Large intestine (tissue), 12 donors: ENCODE measurements around the gene NAPB. TPM values are rescaled to one million over a fixed set of nuclear protein-coding genes. Genes with fewer than 3 reads are reported as not detected.
"Not testable (repeated sequence)": the region's sequence is repeated elsewhere in the genome, so short reads cannot be mapped to it uniquely, and the experiment has no call there.

Experiments used
- DNase-seq, 2 donors: peaks; one replicate each; pipeline versions ENCODE4 v3.0.0 to v3.0.0-alpha.2; 2013
- H3K27ac ChIP-seq: one replicate; pipeline ENCODE4 v1.5.1; 2013; ENCODE audit warnings: low read length
- H3K27me3 ChIP-seq: 2 replicates; pipeline ENCODE4 v1.6.1; 2013; ENCODE audit warnings: low read length; ENCODE audit not compliant: control insufficient read depth, insufficient read depth
- H3K36me3 ChIP-seq: 2 replicates; pipeline ENCODE4 v1.6.1; 2013; ENCODE audit warnings: low read length; ENCODE audit not compliant: control insufficient read depth, insufficient read depth
- H3K4me1 ChIP-seq: one replicate; pipeline ENCODE4 v1.6.1; 2013; ENCODE audit warnings: low read length; ENCODE audit not compliant: control insufficient read depth, insufficient read depth
- H3K4me3 ChIP-seq: one replicate; pipeline ENCODE4 v1.5.1; 2013; ENCODE audit warnings: low read length
- H3K9me3 ChIP-seq: one replicate; pipeline ENCODE4 v1.6.1; 2013; ENCODE audit warnings: mild to moderate bottlenecking, low read depth, low read length, moderate library complexity; ENCODE audit not compliant: control insufficient read depth
- WGBS: methylation state at CpG from one replicate; pipeline ENCODE4 v1.1.5; 2013; ENCODE audit warnings: low lambda C conversion rate; ENCODE audit not compliant: insufficient coverage; 5-methylcytosine and 5-hydroxymethylcytosine counted together
- long read RNA-seq, 11 donors: transcript quantifications; one replicate each; lab custom pipeline, GENCODE V29; 2026
- polyA plus RNA-seq: library from polyadenylated mRNA; unstranded; fragments of 120-200 nt; gene quantifications from one replicate; pipeline ENCODE4 v1.2.1, GENCODE V29; 2013

The NAPB gene
- polyA plus RNA-seq, result 19.9 TPM
- long read RNA-seq, donor 1, partial matches to known transcripts, result 0 of 1 reads
- long read RNA-seq, donor 1, other reads (novel, unspliced or antisense), result 0 of 1 reads
- long read RNA-seq, donor 2, partial matches to known transcripts, result 9 of 11 reads
- long read RNA-seq, donor 2, other reads (novel, unspliced or antisense), result 0 of 11 reads
- long read RNA-seq, donor 3, partial matches to known transcripts, result 0 of 2 reads
- long read RNA-seq, donor 3, other reads (novel, unspliced or antisense), result 0 of 2 reads
- long read RNA-seq, donor 4, result 0 reads
- long read RNA-seq, donor 5, partial matches to known transcripts, result 0 of 4 reads
- long read RNA-seq, donor 5, other reads (novel, unspliced or antisense), result 0 of 4 reads
- long read RNA-seq, donor 6, partial matches to known transcripts, result 0 of 4 reads
- long read RNA-seq, donor 6, other reads (novel, unspliced or antisense), result 0 of 4 reads
- long read RNA-seq, donor 7, transcript NAPB-201 (11 exons, 3,837 nt), result major isoform, 5 of 8 reads
- long read RNA-seq, donor 7, partial matches to known transcripts, result 0 of 8 reads
- long read RNA-seq, donor 7, other reads (novel, unspliced or antisense), result 0 of 8 reads
- long read RNA-seq, donor 8, partial matches to known transcripts, result 0 of 3 reads
- long read RNA-seq, donor 8, other reads (novel, unspliced or antisense), result 0 of 3 reads
- long read RNA-seq, donor 9, partial matches to known transcripts, result 0 of 4 reads
- long read RNA-seq, donor 9, other reads (novel, unspliced or antisense), result 0 of 4 reads
- long read RNA-seq, donor 10, partial matches to known transcripts, result 0 of 3 reads
- long read RNA-seq, donor 10, other reads (novel, unspliced or antisense), result 0 of 3 reads
- long read RNA-seq, donor 11, partial matches to known transcripts, result 0 of 1 reads
- long read RNA-seq, donor 11, other reads (novel, unspliced or antisense), result 0 of 1 reads

DNA sequence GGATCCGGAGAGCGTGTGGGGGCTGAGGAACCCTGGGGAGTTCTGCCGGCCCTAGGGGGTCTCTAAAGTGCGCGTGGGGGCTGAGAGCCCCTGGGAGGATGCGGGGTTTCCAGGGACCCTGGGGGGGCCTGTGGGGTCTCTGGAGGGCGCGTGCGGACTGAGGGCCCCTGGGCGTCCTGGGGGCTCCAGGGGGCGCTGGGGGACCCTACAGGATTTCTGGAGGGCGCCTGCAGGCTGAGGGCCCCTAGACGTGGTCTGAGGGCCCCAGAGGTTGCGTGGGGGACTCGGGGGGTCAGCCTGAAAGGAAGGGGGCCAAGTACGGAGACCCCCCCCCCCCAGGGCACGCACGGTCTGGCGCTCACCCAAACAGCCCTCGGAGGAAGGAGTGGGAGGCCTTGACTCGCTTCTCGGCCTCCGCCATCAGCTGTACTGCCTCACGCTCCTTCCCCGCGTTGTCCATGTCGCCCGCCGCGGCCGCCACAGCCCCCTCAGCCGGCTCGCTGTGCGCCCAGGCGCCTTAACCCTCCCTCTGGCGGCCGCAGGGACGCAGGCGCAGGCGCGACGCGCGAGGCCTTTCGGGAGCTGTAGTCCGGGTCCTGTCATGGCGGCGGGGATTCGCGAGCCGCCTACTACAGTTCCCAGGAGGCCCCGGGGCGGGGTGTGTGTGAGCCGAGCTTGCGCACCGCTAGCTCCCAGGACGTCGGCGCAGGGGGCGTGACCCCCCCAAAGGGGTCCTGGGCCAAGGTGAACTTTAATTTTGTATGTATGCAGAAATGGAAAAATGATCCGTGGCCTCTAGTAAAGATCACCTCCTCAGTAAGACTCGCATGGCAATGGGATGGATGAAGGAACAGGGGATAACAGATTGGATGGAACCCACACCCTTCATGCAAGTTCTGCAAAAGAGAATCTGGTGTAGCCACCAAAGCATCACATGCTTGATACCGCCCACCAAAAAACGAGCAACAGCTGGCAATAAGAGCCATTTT is at the start of gene NAPB:
NAPB (minus strand) TSS at position 546 of the 989 bp plus-strand sequence; CDS start at position 460, 86 bp downstream.
- Histone ChIP-seq H3K4me3 (peak within 1 kb of the TSS; percentile 94), H3K27ac (peak within 1 kb of the TSS; percentile 5), H3K4me1 (peaks cover 6% of the 10 kb centered on the region), H3K27me3 (no peaks in the 10 kb centered on the region), H3K36me3 (no peaks in the 10 kb centered on the region), H3K9me3 (no peaks in the 10 kb centered on the region)
- WGBS, result 0% methylated on average over 2 of the region's 64 CpGs
- DNase-seq, result peak; percentile 90 to 93

- not testable (repeated sequence) for H3K4me3 ChIP-seq, H3K36me3 ChIP-seq, H3K4me1 ChIP-seq, H3K27ac ChIP-seq, H3K27me3 ChIP-seq, H3K9me3 ChIP-seq, DNase-seq
- WGBS, result no CpG with 5 or more reads among the region's 3 CpGs
Measured at GRCh38 chr20:23466961-23467360, 45.7 kb upstream of the NAPB start.

GRCh38 chr20:23461180-23461579 is 39.9 kb upstream of the NAPB start:
- H3K9me3 ChIP-seq, result no peaks in the 10 kb centered on the region
- WGBS, result no CpG with 5 or more reads among the region's 1 CpG

DNA sequence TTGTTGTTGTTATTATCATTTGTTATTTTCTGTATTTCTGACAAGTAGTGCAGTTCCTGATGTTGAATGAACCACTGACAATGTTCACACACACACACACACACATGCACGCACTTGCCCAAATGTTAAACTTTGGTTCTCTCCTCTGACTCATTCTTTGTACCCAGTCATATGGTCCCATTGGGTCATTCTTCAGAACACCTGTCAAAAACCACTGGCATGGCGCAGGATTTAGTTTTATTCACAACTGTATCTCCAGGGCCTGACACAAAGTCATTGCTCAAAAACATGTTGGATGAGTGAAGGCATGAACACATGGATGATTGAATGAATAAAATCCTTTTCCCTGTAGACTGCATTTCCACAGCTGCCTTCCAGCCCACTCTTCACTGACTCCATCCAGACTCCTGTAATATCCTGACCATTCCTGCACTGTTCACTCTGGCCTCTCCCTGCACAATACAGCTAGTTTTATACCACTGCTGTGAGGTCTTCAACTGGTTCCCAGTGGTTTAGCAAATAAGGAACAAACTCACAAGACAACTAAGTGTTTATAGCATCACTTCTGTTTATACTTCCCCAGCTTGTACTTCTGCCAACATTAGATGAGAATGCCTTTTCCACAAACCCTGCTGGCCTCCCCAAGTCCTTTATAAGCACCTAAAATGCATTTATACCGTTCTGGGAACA is 38.3 kb upstream of the NAPB start:
- H3K27ac ChIP-seq, result no peak overlapping the region
- H3K4me3 ChIP-seq, result no peak overlapping the region
- H3K27me3 ChIP-seq, result no peaks in the 10 kb centered on the region
- no peaks in the 10 kb centered on the region for H3K9me3 ChIP-seq
- DNase-seq, result peak in 1 of 2 donors; percentile 7
- no peaks in the 10 kb centered on the region for H3K4me1 ChIP-seq
- H3K36me3 ChIP-seq, result no peaks in the 10 kb centered on the region
- WGBS, result 93% methylated on average over 2 of the region's 3 CpGs

More at GRCh38 chr20:23461180-23461579, 39.9 kb upstream of the NAPB start:
- H3K4me3 ChIP-seq, result no peak overlapping the region
- no peaks in the 10 kb centered on the region for H3K4me1 ChIP-seq
- no peak for DNase-seq
- H3K27ac ChIP-seq, result no peak overlapping the region
- no peaks in the 10 kb centered on the region for H3K36me3 ChIP-seq
- H3K27me3 ChIP-seq, result no peaks in the 10 kb centered on the region

DNA sequence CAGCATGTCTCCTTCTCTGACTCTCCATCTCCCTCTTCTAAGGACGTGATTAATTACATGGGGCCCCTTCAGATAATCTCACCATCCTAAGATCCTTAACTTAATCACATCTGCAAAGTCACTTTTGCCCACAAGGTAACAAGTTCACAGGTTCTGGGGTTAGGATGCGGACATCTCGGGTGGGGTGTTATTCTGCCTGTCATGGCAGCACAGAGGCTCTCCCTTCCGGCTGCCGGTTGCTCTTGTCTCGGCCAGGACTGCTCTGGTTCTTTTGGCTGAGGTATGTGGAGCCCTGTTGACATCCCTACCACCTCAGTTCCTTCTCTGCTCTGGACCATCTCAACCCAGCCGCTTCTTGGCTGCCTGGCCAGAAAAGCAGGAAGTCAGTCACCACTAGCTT is 35.6 kb upstream of the NAPB start:
- no peaks in the 10 kb centered on the region for H3K4me1 ChIP-seq
- no peaks in the 10 kb centered on the region for H3K27me3 ChIP-seq
- no peak for DNase-seq
- no peak overlapping the region for H3K27ac ChIP-seq
- H3K4me3 ChIP-seq, result no peak overlapping the region
- H3K9me3 ChIP-seq, result no peaks in the 10 kb centered on the region
- no CpG with 5 or more reads among the region's 7 CpGs for WGBS
- no peaks in the 10 kb centered on the region for H3K36me3 ChIP-seq

DNA sequence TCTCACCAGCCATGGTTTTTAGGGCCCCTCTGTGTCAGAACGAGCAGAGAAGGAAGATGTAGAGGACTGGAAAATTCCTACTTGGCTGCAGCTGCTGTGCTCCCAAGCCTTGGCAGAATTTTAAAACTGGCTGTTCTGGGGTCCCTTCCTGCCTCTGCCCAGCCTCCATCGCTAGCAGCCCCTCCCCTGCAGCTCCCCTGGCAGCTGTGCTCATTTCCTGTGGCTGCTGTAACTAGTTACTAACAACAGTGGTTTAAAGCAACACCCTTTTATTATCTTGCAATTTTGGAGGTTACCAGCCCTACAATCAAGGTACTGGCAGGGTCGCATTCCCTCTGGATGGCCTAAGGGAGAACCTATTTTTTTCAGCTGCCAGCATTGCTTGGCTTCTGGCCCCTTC is 35.1 kb upstream of the NAPB start:
- H3K9me3 ChIP-seq, result no peaks in the 10 kb centered on the region
- H3K4me1 ChIP-seq, result no peaks in the 10 kb centered on the region
- no peak overlapping the region for H3K27ac ChIP-seq
- no peaks in the 10 kb centered on the region for H3K27me3 ChIP-seq
- no peaks in the 10 kb centered on the region for H3K36me3 ChIP-seq
- no peak overlapping the region for H3K4me3 ChIP-seq
- 90% methylated on average over 2 of the region's 3 CpGs for WGBS
- DNase-seq, result no peak

DNA sequence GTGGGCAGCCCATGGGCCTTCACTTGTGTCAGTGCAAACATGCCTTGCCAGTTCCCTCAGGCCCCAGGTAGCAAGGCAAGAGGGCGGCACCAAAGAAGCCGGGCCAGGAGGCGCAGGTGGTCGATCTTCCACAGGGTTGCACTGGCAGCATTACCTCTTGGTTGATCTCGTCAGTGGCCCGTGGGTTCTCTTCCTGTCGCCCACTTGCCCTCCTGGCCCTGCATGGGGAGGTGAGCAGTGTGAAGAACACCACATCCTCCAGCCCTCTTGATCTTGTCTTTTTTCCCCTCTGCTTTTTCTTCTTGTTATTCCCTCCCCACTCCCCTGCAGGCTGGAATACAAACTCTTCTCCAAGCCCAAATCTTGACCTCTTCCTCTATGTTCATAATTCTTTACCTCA is 34.4 kb upstream of the NAPB start:
- Histone ChIP-seq H3K27me3 (no peaks in the 10 kb centered on the region), H3K9me3 (no peaks in the 10 kb centered on the region), H3K4me3 (no peak overlapping the region), H3K27ac (no peak overlapping the region), H3K4me1 (no peaks in the 10 kb centered on the region), H3K36me3 (no peaks in the 10 kb centered on the region)
- DNase-seq, result no peak
- 100% methylated on average over 1 of the region's 7 CpGs for WGBS

DNA sequence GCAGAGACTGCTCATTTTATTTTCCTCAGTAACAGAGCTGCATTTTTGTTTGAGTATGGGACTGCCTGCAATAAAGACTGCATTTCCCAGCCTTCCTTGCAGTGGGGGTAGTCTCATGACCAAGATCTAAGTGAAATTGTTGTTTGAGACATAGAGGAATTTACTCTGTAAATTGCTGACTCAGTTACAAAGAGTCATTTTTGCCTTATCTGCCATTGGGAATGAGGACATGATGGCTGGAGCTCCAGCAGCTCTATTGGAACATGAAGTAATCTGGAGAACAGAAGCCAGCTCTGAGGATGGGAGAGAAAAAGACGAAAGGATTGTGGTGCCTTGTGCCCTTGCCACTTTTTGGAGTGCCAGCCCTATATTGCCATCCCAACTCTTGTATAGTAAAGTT is 33.5 kb upstream of the NAPB start:
- no peak overlapping the region for H3K4me3 ChIP-seq
- no peaks in the 10 kb centered on the region for H3K27me3 ChIP-seq
- no peaks in the 10 kb centered on the region for H3K36me3 ChIP-seq
- 100% methylated on average over 1 of the region's 1 CpG for WGBS
- DNase-seq, result no peak
- H3K4me1 ChIP-seq, result no peaks in the 10 kb centered on the region
- no peaks in the 10 kb centered on the region for H3K9me3 ChIP-seq
- H3K27ac ChIP-seq, result no peak overlapping the region
